Measurements from ENCODE around the gene MARCHF9. TPM values are rescaled to one million over a fixed set of nuclear protein-coding genes. Genes with fewer than 3 reads are reported as not detected.

The MARCHF9 gene
- total RNA-seq, 1 experiment from 2014 or later: 6.2 TPM

GRCh38 chr12:57758552-57759359 lies 3.9 kb downstream of the MARCHF9 start:
- CTCF ChIA-PET: interaction anchor here (1.0 to 1.7 kb wide), 8 partner anchors 14 to 59 kb away, joined by 3 to 6 read pairs (median 4); partner anchors contain the start of genes AVIL and TSPAN31

More at GRCh38 chr12:57758552-57759359, 3.9 kb downstream of the MARCHF9 start:
- no peak for DNase-seq (ENCODE audit: low spot score)
- peaks cover 26% of the 10 kb centered on the region for H3K4me1 Mint-ChIP-seq
- POLR2A ChIA-PET: interaction anchor here (1.4 kb wide), 1 partner anchor 14 kb away, joined by 3 read pairs; the partner anchor contains the start of gene TSPAN31
- no peak for TF ChIP-seq NFE2L1 (CRISPR knock-in tag; IDR thresholded peaks at IDR 0.05)
- no peak for TF ChIP-seq CDX4 (CRISPR knock-in tag; IDR thresholded peaks at IDR 0.05; ENCODE audit: borderline replicate concordance)
- no peak for TF ChIP-seq ZSCAN18 (CRISPR knock-in tag; IDR thresholded peaks at IDR 0.05)
- TF ChIP-seq PRDM15 (CRISPR knock-in tag; IDR thresholded peaks at IDR 0.05): no peak
- no peak for TF ChIP-seq HMGA2 (CRISPR knock-in tag; IDR thresholded peaks at IDR 0.05)
- TF ChIP-seq ZNF671 (CRISPR knock-in tag; IDR thresholded peaks at IDR 0.05): no peak
- TF ChIP-seq ESRRA (CRISPR knock-in tag; IDR thresholded peaks at IDR 0.05; ENCODE audit: borderline replicate concordance): no peak
- TF ChIP-seq CREM (CRISPR knock-in tag; IDR thresholded peaks at IDR 0.05): no peak
- no peak for TF ChIP-seq ATF3 (CRISPR knock-in tag; conservative IDR thresholded peaks at IDR 0.05)
- no peak for TF ChIP-seq NR3C1 (CRISPR knock-in tag; conservative IDR thresholded peaks at IDR 0.05; ENCODE audit: low read depth)
- no peak for TF ChIP-seq TP53 (CRISPR knock-in tag; IDR thresholded peaks at IDR 0.05)
- no peak for TF ChIP-seq RORB (CRISPR knock-in tag; IDR thresholded peaks at IDR 0.05)
- no peak for TF ChIP-seq IRF2 (CRISPR knock-in tag; IDR thresholded peaks at IDR 0.05; ENCODE audit: borderline replicate concordance, low read depth)
- TF ChIP-seq MLX (CRISPR knock-in tag; IDR thresholded peaks at IDR 0.05): no peak
- no peak for TF ChIP-seq SMAD3 (CRISPR knock-in tag; IDR thresholded peaks at IDR 0.05; ENCODE audit: borderline replicate concordance)
- no peak for ATAC-seq
- H3K4me3 Mint-ChIP-seq: no peak overlapping the region
- H3K36me3 Mint-ChIP-seq: no peaks in the 10 kb centered on the region
- no peaks in the 10 kb centered on the region for H3K9me3 Mint-ChIP-seq
- H3K27ac Mint-ChIP-seq: no peak overlapping the region
- H3K27me3 Mint-ChIP-seq (ENCODE audit: low read depth): peaks cover 91% of the 10 kb centered on the region
